NCI-H1436 treated with DMSO at 0.1 percent for 48 hours (cell line): ENCODE data around the gene NEO1.
"Not testable (repeated sequence)": the region's sequence is repeated elsewhere in the genome, so short reads cannot be mapped to it uniquely, and the experiment has no call there.

ENCODE experiments used
- DNase-seq: peaks from one replicate; lab custom pipeline; 2025; lab: John Stamatoyannopoulos, UW

Gene NEO1

GRCh38 chr15:73142802-73143762, 90.8 kb downstream of the NEO1 start:
- DNase-seq, result no peak

- DNase-seq, result no peak
These were observed 91.5 kb downstream of the NEO1 start for GRCh38 chr15:73143763-73144155.

- no peak for DNase-seq
These were observed 94.2 kb downstream of the NEO1 start for GRCh38 chr15:73146419-73146818.

GRCh38 chr15:73150831-73151230, 98.6 kb downstream of the NEO1 start:
- DNase-seq, result no peak

- no peak for DNase-seq
These were observed 100.8 kb downstream of the NEO1 start for GRCh38 chr15:73153024-73153423.

GRCh38 chr15:73153447-73153846, 101.2 kb downstream of the NEO1 start:
- DNase-seq, result no peak

GRCh38 chr15:73156431-73157191, 104.3 kb downstream of the NEO1 start:
- DNase-seq, result no peak

- no peak for DNase-seq
These were observed 109.3 kb downstream of the NEO1 start for GRCh38 chr15:73161546-73161945.

- no peak for DNase-seq
These were observed 113.2 kb downstream of the NEO1 start for GRCh38 chr15:73165435-73165834.

- DNase-seq, result no peak
These were observed 113.6 kb downstream of the NEO1 start for GRCh38 chr15:73165844-73166243.

GRCh38 chr15:73166711-73167110, 114.4 kb downstream of the NEO1 start:
- DNase-seq, result not testable (repeated sequence)

GRCh38 chr15:73168487-73168886, 116.2 kb downstream of the NEO1 start:
- DNase-seq, result no peak

- no peak for DNase-seq
These were observed 119.4 kb downstream of the NEO1 start for GRCh38 chr15:73171711-73172110.

- no peak for DNase-seq
These were observed 120.2 kb downstream of the NEO1 start for GRCh38 chr15:73172508-73172907.

GRCh38 chr15:73174171-73174570, 121.9 kb downstream of the NEO1 start:
- no peak for DNase-seq

GRCh38 chr15:73175382-73175781, 123.1 kb downstream of the NEO1 start:
- no peak for DNase-seq

- DNase-seq, result no peak
These were observed 124.3 kb downstream of the NEO1 start for GRCh38 chr15:73176598-73176997.

- DNase-seq, result no peak
These were observed 130.8 kb downstream of the NEO1 start for GRCh38 chr15:73183071-73183470.

- no peak for DNase-seq
These were observed 137.9 kb downstream of the NEO1 start for GRCh38 chr15:73190189-73190601.

GRCh38 chr15:73195166-73195565, 142.9 kb downstream of the NEO1 start:
- no peak for DNase-seq

- DNase-seq, result no peak
These were observed 143.8 kb downstream of the NEO1 start for GRCh38 chr15:73196113-73196512.

GRCh38 chr15:73200339-73200738, 148.1 kb downstream of the NEO1 start:
- DNase-seq, result no peak

GRCh38 chr15:73210630-73211029, 158.4 kb downstream of the NEO1 start:
- DNase-seq, result no peak
